HEK293T (cell line): Measurements from ENCODE around the gene STARD9.

ENCODE experiments used
- ELF4 ChIP-seq: fragments of 450-650 bp; IDR thresholded peaks from 2 replicates; pipeline ENCODE4 v1.6.1; 2017; ENCODE audit warnings: antibody characterized with exemption
- FOXM1 ChIP-seq: fragments of 450-650 bp; IDR thresholded peaks from 2 replicates; pipeline ENCODE4 v1.6.1; 2017; ENCODE audit warnings: mild to moderate bottlenecking, borderline replicate concordance
- HDGF ChIP-seq: fragments of 450-650 bp; IDR thresholded peaks from 2 replicates; pipeline ENCODE4 v1.6.1; 2017; ENCODE audit warnings: antibody characterized with exemption, borderline replicate concordance
- LEF1 ChIP-seq: fragments of 450-650 bp; IDR thresholded peaks from 2 replicates; pipeline ENCODE4 v1.6.1; 2017; ENCODE audit warnings: mild to moderate bottlenecking, borderline replicate concordance
- SP1 ChIP-seq: fragments of 450-650 bp; IDR thresholded peaks from 2 replicates; pipeline ENCODE4 v1.6.1; 2017
- SUZ12 ChIP-seq: fragments of 450-650 bp; IDR thresholded peaks from 2 replicates; pipeline ENCODE4 v1.6.1; 2016; ENCODE audit warnings: mild to moderate bottlenecking
- TARDBP ChIP-seq: fragments of 450-650 bp; IDR thresholded peaks from 2 replicates; pipeline ENCODE4 v1.6.1; 2016
- TF ChIP-seq, protein P1 (sequence below): fragments of 450-650 bp; IDR thresholded peaks from 2 replicates; pipeline ENCODE4 v1.6.1; 2016

DNA sequence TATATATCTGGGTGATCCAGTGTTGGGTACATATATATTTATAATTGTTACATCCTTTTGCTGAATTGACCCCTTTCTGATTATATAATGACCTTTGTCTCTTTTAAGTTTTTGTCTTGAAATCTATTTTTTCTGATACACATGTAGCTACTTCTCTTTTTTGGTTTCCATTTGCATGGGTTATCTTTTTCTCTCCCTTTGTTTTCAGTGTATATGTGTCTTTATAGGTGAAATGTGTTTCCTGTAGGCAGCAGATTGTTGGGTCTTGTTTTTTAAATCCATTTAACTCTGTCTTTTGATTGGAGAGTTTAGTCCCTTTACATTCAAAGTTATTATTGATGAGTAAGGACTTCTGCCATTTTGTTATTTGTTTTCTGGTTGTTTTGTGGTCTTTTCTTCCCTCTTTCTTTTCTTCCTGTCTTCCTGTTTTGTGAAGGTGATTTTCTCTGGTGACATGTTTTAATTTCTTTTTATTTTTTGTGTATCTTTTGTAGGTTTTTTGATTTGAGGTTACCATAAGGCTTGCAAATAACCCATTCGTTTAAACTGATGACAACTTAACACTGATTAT lies 56.8 kb downstream of the STARD9 start:
- TF ChIP-seq LEF1 = no peak
- TF ChIP-seq SP1 = no peak
- no peak for TF ChIP-seq TARDBP
- no peak for TF ChIP-seq SUZ12
- TF ChIP-seq, protein P1, sequence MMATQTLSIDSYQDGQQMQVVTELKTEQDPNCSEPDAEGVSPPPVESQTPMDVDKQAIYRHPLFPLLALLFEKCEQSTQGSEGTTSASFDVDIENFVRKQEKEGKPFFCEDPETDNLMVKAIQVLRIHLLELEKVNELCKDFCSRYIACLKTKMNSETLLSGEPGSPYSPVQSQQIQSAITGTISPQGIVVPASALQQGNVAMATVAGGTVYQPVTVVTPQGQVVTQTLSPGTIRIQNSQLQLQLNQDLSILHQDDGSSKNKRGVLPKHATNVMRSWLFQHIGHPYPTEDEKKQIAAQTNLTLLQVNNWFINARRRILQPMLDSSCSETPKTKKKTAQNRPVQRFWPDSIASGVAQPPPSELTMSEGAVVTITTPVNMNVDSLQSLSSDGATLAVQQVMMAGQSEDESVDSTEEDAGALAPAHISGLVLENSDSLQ = no peak
- no peak for TF ChIP-seq FOXM1
- TF ChIP-seq ELF4 = no peak
- TF ChIP-seq HDGF = no peak
